ENCODE results near the gene CARD9.
"Not testable (repeated sequence)": the region's sequence is repeated elsewhere in the genome, so short reads cannot be mapped to it uniquely, and the experiment has no call there.

CARD9 gene, protein sequence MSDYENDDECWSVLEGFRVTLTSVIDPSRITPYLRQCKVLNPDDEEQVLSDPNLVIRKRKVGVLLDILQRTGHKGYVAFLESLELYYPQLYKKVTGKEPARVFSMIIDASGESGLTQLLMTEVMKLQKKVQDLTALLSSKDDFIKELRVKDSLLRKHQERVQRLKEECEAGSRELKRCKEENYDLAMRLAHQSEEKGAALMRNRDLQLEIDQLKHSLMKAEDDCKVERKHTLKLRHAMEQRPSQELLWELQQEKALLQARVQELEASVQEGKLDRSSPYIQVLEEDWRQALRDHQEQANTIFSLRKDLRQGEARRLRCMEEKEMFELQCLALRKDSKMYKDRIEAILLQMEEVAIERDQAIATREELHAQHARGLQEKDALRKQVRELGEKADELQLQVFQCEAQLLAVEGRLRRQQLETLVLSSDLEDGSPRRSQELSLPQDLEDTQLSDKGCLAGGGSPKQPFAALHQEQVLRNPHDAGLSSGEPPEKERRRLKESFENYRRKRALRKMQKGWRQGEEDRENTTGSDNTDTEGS

GRCh38 chr9:136373300-136374182 lies at the start of gene CARD9:
Gene CARD9 (minus strand): TSS chr9:136373669. CDS start chr9:136372078, 1,591 bp downstream.
- DNase-seq, result no peak

- DNase-seq, result no peak
Observed at GRCh38 chr9:136422876-136423275, 49.4 kb upstream of the CARD9 start.

DNA sequence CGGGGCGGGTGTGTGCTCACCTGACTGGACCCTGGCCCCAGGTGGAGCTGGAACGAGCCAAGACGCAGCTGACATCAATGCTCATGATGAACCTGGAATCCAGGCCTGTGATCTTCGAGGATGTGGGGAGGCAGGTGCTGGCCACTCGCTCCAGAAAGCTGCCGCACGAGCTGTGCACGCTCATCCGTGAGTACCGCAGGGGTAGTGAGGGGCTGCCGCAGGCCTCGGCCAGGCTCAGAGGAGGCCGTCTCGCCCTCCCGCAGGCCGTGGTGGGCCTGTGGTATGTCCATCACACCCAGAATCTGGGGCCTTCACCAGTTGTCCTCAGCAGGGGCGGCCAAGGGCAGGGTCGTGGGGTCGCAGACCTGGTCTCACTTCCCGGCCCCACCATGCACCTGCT lies 48.3 kb upstream of the CARD9 start:
- DNase-seq, result no peak

- no peak for DNase-seq
Observed at GRCh38 chr9:136419092-136419420, 45.6 kb upstream of the CARD9 start.

GRCh38 chr9:136418182-136419091 lies 45.0 kb upstream of the CARD9 start:
- no peak for DNase-seq

- no peak for DNase-seq
Observed at GRCh38 chr9:136416914-136417313, 43.4 kb upstream of the CARD9 start.

- DNase-seq, result no peak
Observed at GRCh38 chr9:136416427-136416826, 43.0 kb upstream of the CARD9 start.

- no peak for DNase-seq
Observed at GRCh38 chr9:136412962-136413361, 39.5 kb upstream of the CARD9 start.

GRCh38 chr9:136411378-136411777 lies 37.9 kb upstream of the CARD9 start:
- no peak for DNase-seq

DNA sequence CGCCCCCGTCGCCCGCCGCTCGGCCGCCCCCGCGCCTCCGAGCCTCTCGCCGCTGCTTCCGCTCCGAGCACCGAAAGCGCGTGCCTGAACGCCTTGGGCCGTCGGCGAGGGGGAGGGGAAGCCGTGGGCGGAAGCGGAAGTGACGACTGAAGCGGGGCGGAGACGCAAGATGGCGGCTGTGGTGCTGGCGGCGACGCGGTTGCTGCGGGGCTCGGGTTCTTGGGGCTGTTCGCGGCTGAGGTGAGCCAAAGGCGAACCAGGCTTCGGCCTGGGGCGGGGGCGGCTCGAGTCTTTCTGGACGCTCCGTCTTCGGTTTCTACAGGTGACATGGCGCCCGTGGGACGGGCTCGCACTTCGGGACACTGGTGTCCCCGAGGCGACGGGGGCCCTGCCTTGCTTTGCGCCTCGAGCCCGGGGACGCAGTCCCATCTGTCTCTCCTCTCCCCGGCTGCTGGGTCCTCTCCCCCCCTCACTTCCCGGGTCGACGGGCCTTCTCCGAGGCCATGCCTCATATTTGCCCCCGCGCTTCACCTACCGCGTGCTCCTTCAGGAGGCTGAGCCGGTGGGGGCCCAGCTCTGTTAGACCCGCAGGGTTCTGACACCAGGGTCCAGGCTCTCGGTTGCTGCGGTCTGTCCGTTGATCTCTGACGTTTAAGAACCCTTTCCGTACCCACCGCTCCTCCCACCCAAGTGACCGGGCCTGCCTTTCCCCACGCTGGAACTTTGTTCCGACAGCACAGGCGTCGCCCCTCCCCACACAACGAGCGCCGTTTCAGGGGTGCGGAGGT lies 37.2 kb upstream of the CARD9 start, which contains the start of the genes ENTR1 and PMPCA:
Gene ENTR1 (minus strand): TSS at position 115 of the 788 bp plus-strand sequence. CDS start 217 bp downstream, outside the sequence.
Gene PMPCA (plus strand): TSS at position 159 of the 788 bp plus-strand sequence. CDS start 11 bp downstream, at position 170.
- peak; percentile 97 for DNase-seq

DNA sequence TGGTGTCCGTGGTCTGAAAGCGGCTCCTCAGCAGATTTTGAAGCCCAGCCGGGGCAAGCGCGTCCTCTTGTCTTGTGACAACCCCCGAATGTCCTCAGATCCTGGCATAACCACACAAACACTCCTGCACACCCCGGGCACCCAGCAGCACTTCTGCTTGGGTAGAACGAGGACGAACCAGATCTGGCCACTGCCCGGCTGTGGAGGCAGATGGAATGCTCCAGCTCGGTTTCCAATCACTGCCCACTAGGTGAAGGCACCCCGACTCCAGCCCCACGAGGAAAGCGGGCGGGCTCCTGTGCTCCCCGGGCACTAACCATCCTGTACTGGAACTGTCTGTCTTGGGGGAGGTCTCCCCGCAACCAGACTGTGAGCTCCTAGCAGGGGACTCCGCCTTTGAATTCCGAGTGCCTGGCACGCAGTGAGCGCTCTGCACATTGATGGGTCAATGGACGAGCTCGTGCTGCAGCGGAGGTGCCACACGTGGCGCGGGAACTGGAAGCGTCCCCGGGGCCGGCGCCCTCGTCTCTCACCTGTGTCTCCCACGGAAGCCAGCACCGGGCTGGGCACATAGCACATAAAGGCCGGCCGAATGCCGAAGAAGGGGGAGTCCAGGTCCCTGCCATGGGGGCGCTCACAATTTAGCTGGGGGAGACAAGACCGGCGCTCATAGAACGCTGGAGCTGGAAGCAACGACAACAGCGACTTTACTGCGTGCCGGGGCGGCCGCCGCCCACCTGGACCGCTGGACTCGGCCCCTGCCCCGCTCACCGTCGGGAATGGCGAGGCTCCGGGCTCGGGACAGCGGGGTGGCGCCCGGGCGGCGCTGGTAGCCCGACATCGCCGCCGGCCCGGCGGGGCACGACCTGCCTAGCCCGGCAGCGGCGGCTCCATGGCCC lies 36.3 kb upstream of the CARD9 start:
- peak; percentile 49 for DNase-seq

DNA sequence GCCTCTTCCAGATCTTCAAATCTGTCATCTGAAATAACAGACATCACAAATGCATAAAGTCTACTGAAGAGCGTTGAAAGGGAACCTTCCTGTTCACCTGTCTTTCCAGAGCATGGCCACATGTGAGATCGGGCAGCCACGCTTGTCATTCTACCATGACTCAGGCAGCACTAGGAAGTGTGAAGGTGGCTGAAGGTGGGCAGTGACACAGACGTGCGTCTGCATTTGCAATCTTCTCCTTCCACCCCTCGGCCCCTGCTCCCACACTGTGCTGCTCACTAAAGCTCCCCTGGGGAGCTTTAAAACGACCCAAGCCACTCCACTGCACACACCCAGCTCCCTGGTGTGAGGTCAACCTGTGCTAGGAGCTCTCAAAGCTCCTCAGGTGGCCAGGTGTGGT lies 34.4 kb upstream of the CARD9 start:
- no peak for DNase-seq

- not testable (repeated sequence) for DNase-seq
Observed at GRCh38 chr9:136407061-136407460, 33.6 kb upstream of the CARD9 start.

DNA sequence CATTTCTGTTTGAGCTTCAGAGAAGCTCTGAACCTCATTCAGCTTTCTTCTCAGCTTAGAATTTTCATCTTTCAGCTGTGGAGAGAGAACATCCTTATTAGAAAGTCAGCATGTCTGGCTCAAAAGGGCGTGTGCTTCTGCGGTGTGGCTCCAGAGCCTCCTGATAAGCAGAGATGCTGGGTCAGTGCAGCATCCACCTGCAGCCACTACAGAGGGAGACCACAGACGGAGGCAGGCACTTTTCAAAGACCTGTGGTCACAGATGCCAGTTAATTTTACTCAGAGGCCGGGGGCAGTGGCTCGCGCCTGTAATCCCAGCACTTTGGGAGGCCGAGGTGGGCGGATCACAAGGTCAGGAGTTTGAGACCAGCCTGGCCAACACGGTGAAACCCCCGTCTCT lies 32.4 kb upstream of the CARD9 start:
- not testable (repeated sequence) for DNase-seq

GRCh38 chr9:136405481-136405880 lies 32.0 kb upstream of the CARD9 start:
- DNase-seq, result no peak

GRCh38 chr9:136404801-136405136 lies 31.3 kb upstream of the CARD9 start:
- no peak for DNase-seq

DNA sequence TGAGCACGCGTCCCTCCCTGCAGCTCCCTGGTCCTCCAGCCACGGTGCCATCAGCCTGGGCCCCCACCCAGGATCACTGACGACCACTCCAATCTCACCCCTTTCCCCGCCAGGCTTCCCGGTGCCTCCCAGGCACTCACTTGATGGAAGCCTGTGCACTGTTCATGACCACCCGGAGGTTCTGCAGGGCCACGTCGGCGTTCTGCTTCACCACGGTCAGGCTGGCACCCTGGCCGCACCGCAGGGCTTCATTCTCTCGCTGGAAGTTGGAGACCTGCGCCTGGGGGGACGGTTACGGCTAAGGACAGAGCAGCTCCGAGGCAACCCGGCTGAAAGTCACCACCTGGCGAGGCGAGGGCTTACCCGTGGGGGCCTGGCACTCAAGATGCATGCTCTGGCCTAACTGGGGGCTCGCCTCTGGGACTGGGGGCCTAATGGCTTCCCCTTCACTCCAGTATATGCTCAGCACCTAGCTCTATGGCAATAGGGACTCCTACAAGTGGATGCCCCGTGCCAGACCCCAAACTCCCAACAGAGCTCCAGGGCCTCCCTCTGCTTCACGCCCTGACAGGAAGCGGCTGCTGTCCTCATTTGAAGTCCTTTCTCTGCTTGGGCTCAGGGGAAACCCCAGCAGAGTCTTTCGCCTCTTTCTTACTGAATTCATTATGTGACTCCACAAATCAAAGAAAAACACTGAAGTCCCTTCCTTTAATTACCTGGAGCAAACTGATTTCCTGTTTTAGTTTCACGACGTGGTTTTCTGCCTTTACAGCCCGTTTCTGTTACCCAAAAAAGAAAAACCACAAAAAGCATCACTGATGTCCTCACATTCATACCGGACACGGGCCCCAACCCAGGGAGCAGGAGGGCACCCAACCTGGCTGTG lies 30.7 kb upstream of the CARD9 start:
- DNase-seq, result peak; percentile 30

DNA sequence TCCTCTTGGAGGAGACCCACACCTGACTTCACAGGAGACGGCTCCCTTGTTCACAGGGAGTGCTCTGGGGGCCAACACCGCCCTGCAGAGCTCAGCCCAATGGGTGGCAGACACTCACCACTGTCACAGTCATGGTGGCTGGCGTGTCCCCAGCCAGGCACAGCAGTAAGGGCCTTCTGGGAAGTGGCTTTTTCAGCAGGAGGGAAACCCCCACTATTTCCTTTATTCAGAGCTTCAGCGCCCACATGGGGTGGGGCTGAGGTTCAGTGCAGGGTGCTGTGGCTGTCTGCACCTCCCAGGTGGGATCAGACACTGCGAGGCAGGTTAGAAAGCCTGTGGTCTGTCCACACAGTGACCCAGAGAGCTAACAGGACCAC lies 30.1 kb upstream of the CARD9 start:
- peak; percentile 73 for DNase-seq

DNA sequence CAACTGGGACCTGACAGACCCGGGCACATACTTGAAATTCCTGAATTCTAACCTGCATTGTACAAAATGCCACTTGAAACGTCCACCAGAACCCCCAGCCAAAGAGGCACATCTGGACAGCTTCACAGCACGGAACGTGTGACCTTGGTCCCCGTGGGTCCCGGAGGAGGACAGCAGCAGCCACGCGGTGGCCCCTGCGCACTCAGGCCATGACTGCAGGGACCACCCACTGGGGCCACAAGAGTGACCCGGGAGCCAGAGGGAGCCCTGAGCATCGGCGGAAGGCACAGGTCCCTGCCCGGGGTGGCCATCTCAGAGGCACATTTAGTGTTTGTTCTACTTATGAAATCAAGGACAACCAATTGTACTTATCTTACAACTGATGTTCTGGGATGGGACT lies 28.6 kb upstream of the CARD9 start:
- DNase-seq, result no peak

All from activated naive CD4-positive, alpha-beta T cell treated with anti-CD3 and anti-CD28 coated beads, Interleukin-2, amount 50 U/mL, for 16 hours (primary cell).